Muscle layer of colon (tissue), 2 donors: ENCODE data around the gene ZNF514.

Source experiments
- H3K27ac ChIP-seq: one replicate; pipeline ENCODE4 v1.7.0; 2013; ENCODE audit warnings: low read depth, mild to moderate bottlenecking, low read length, moderate library complexity
- H3K27me3 ChIP-seq, 2 donors: one replicate each; pipeline ENCODE4 v1.7.0; 2013; ENCODE audit warnings: low read length in 2 of 2, mild to moderate bottlenecking in 2 of 2; ENCODE audit not compliant: insufficient read depth in 2 of 2, control insufficient read depth in 1 of 2
- H3K36me3 ChIP-seq: one replicate; pipeline ENCODE4 v1.7.0; 2013; ENCODE audit warnings: mild to moderate bottlenecking, low read length; ENCODE audit not compliant: insufficient read depth
- H3K4me1 ChIP-seq: one replicate; pipeline ENCODE4 v1.7.0; 2013; ENCODE audit warnings: mild to moderate bottlenecking, low read length; ENCODE audit not compliant: insufficient read depth
- H3K4me3 ChIP-seq, 2 donors: one replicate each; pipeline ENCODE4 v1.7.0; 2013; ENCODE audit warnings: low read length in 2 of 2, low read depth in 1 of 2, mild to moderate bottlenecking in 1 of 2, moderate library complexity in 1 of 2
- H3K9ac ChIP-seq: one replicate; pipeline ENCODE4 v1.7.0; 2013; ENCODE audit warnings: low read length
- H3K9me3 ChIP-seq: one replicate; pipeline ENCODE4 v1.7.0; 2013; ENCODE audit warnings: mild to moderate bottlenecking, low read length
- donor health status: abdominal sarcoma.
- donor health status: Adenocarcinoma of cecum.

Gene ZNF514

GRCh38 chr2:95174031-95174542, 14.4 kb upstream of the ZNF514 start:
- H3K9me3 ChIP-seq, result no peaks in the 10 kb centered on the region

GRCh38 chr2:95171902-95172301, 12.3 kb upstream of the ZNF514 start:
- H3K27me3 ChIP-seq, result no peaks in the 10 kb centered on the region
- no peak overlapping the region for H3K4me3 ChIP-seq
- no peak overlapping the region for H3K9ac ChIP-seq
- no peak overlapping the region for H3K27ac ChIP-seq
- no peaks in the 10 kb centered on the region for H3K9me3 ChIP-seq
- no peaks in the 10 kb centered on the region for H3K36me3 ChIP-seq
- peaks cover under 1% of the 10 kb centered on the region for H3K4me1 ChIP-seq

More at GRCh38 chr2:95174031-95174542, 14.4 kb upstream of the ZNF514 start:
- Histone ChIP-seq H3K4me3 (no peak overlapping the region), H3K27me3 (no peaks in the 10 kb centered on the region), H3K27ac (no peak overlapping the region), H3K9ac (no peak overlapping the region), H3K4me1 (no peaks in the 10 kb centered on the region), H3K36me3 (peaks cover 8% of the 10 kb centered on the region)

GRCh38 chr2:95166065-95166763, 6.6 kb upstream of the ZNF514 start:
- H3K36me3 ChIP-seq, result no peaks in the 10 kb centered on the region
- H3K4me3 ChIP-seq, result peak overlapping the region; percentile 57 to 97
- H3K9me3 ChIP-seq, result no peaks in the 10 kb centered on the region
- peaks cover 14% of the 10 kb centered on the region for H3K4me1 ChIP-seq
- peak overlapping the region; percentile 91 for H3K27ac ChIP-seq
- H3K9ac ChIP-seq, result peak overlapping the region; percentile 93
- no peaks in the 10 kb centered on the region for H3K27me3 ChIP-seq

GRCh38 chr2:95165371-95166064, 5.9 kb upstream of the ZNF514 start, which contains the start of gene ZNF2:
ZNF2 (plus strand) TSS chr2:95165809; CDS start chr2:95176227, 10,418 bp downstream.
- no peaks in the 10 kb centered on the region for H3K36me3 ChIP-seq
- H3K27ac ChIP-seq, result peak within 1 kb of the TSS; percentile 91
- H3K27me3 ChIP-seq, result no peaks in the 10 kb centered on the region
- H3K4me3 ChIP-seq, result peak within 1 kb of the TSS; percentile 57 to 97
- peaks cover 14% of the 10 kb centered on the region for H3K4me1 ChIP-seq
- H3K9me3 ChIP-seq, result no peaks in the 10 kb centered on the region
- H3K9ac ChIP-seq, result peak within 1 kb of the TSS; percentile 93

GRCh38 chr2:95165030-95165370, 5.4 kb upstream of the ZNF514 start:
- peak overlapping the region; percentile 57 to 97 for H3K4me3 ChIP-seq
- no peaks in the 10 kb centered on the region for H3K27me3 ChIP-seq
- peaks cover 14% of the 10 kb centered on the region for H3K4me1 ChIP-seq
- peak overlapping the region; percentile 93 for H3K9ac ChIP-seq
- no peaks in the 10 kb centered on the region for H3K36me3 ChIP-seq
- no peaks in the 10 kb centered on the region for H3K9me3 ChIP-seq
- peak overlapping the region; percentile 91 for H3K27ac ChIP-seq

GRCh38 chr2:95158891-95159619, 593 bp downstream of the ZNF514 start:
- Histone ChIP-seq H3K27ac (peak overlapping the region; percentile 74), H3K27me3 (no peaks in the 10 kb centered on the region), H3K4me3 (peak overlapping the region; percentile 78 to 85), H3K9me3 (no peaks in the 10 kb centered on the region), H3K9ac (peak overlapping the region; percentile 66), H3K4me1 (peaks cover 11% of the 10 kb centered on the region), H3K36me3 (peaks cover 25% of the 10 kb centered on the region)

- peak overlapping the region; percentile 78 to 85 for H3K4me3 ChIP-seq
- H3K27me3 ChIP-seq, result no peaks in the 10 kb centered on the region
- peak overlapping the region; percentile 74 for H3K27ac ChIP-seq
- H3K4me1 ChIP-seq, result peaks cover 11% of the 10 kb centered on the region
- peak overlapping the region; percentile 66 for H3K9ac ChIP-seq
- H3K36me3 ChIP-seq, result peaks cover 31% of the 10 kb centered on the region
- H3K9me3 ChIP-seq, result no peaks in the 10 kb centered on the region
These were observed 1.2 kb downstream of the ZNF514 start for GRCh38 chr2:95158441-95158840.

GRCh38 chr2:95149397-95149984, 10.2 kb downstream of the ZNF514 start:
- Histone ChIP-seq H3K9me3 (peaks cover 43% of the 10 kb centered on the region), H3K27me3 (no peaks in the 10 kb centered on the region), H3K9ac (no peak overlapping the region), H3K4me1 (no peaks in the 10 kb centered on the region), H3K4me3 (peak overlapping the region in 1 of 2 donors; percentile 18), H3K27ac (no peak overlapping the region), H3K36me3 (peaks cover 66% of the 10 kb centered on the region)

GRCh38 chr2:95143838-95144237, 15.8 kb downstream of the ZNF514 start:
- no peaks in the 10 kb centered on the region for H3K4me1 ChIP-seq
- H3K9me3 ChIP-seq, result peaks cover 9% of the 10 kb centered on the region
- H3K27ac ChIP-seq, result no peak overlapping the region
- peaks cover 12% of the 10 kb centered on the region for H3K36me3 ChIP-seq
- H3K9ac ChIP-seq, result no peak overlapping the region
- H3K27me3 ChIP-seq, result no peaks in the 10 kb centered on the region
- no peak overlapping the region for H3K4me3 ChIP-seq

GRCh38 chr2:95138702-95139101, 20.9 kb downstream of the ZNF514 start:
- Histone ChIP-seq H3K4me1 (no peaks in the 10 kb centered on the region), H3K27ac (no peak overlapping the region), H3K9ac (no peak overlapping the region), H3K9me3 (no peaks in the 10 kb centered on the region), H3K4me3 (no peak overlapping the region), H3K27me3 (no peaks in the 10 kb centered on the region), H3K36me3 (no peaks in the 10 kb centered on the region)

GRCh38 chr2:95122197-95122551, 37.5 kb downstream of the ZNF514 start:
- H3K27ac ChIP-seq, result peak overlapping the region; percentile 97
- H3K36me3 ChIP-seq, result peaks cover 3% of the 10 kb centered on the region
- H3K9me3 ChIP-seq, result no peaks in the 10 kb centered on the region
- peak overlapping the region; percentile 76 for H3K9ac ChIP-seq
- H3K27me3 ChIP-seq, result no peaks in the 10 kb centered on the region
- peaks cover 32% of the 10 kb centered on the region for H3K4me1 ChIP-seq
- peak overlapping the region; percentile 87 to 93 for H3K4me3 ChIP-seq
